HG02943 (cell line): Measurements from ENCODE around the gene MARCHF2.
A peak's percentile ranks its signal among the peaks of the same experiment; 100 is the strongest.
"Not testable (repeated sequence)": the region's sequence is repeated elsewhere in the genome, so short reads cannot be mapped to it uniquely, and the experiment has no call there.

Experiments used
- ATAC-seq: cut with Tn5 transposase; IDR thresholded peaks from one replicate; pipeline ENCODE4 v1.9.1; 2021; ENCODE audit warnings: mild to moderate bottlenecking, low read depth, moderate library complexity; ENCODE audit not compliant: unreplicated experiment

Gene MARCHF2

GRCh38 chr19:8412783-8413628 is at the start of gene MARCHF2:
TSS of gene MARCHF2 (plus strand) at chr19:8413305. CDS start at chr19:8421841, 8,536 bp downstream.
- peak; percentile 96 for ATAC-seq

- ATAC-seq, result no peak
Measured at GRCh38 chr19:8363803-8364771, 49.0 kb upstream of the MARCHF2 start, which contains the start of gene ANGPTL4. TSS of gene ANGPTL4 (plus strand) at chr19:8364155. CDS start at chr19:8364322, 167 bp downstream.

GRCh38 chr19:8366121-8366581 is 47.0 kb upstream of the MARCHF2 start:
- ATAC-seq, result no peak

GRCh38 chr19:8366961-8367326 is 46.2 kb upstream of the MARCHF2 start:
- no peak for ATAC-seq

GRCh38 chr19:8367327-8368001 is 45.6 kb upstream of the MARCHF2 start:
- no peak for ATAC-seq

- ATAC-seq, result no peak
Measured at GRCh38 chr19:8370176-8371010, 42.7 kb upstream of the MARCHF2 start.

GRCh38 chr19:8371011-8371804 is 41.9 kb upstream of the MARCHF2 start:
- ATAC-seq, result no peak

GRCh38 chr19:8373867-8374813 is 39.0 kb upstream of the MARCHF2 start:
- no peak for ATAC-seq

GRCh38 chr19:8375766-8376165 is 37.3 kb upstream of the MARCHF2 start:
- ATAC-seq, result not testable (repeated sequence)

- not testable (repeated sequence) for ATAC-seq
Measured at GRCh38 chr19:8376373-8376974, 36.6 kb upstream of the MARCHF2 start.

- ATAC-seq, result no peak
Measured at GRCh38 chr19:8377598-8377997, 35.5 kb upstream of the MARCHF2 start.

GRCh38 chr19:8379156-8379891 is 33.8 kb upstream of the MARCHF2 start:
- ATAC-seq, result not testable (repeated sequence)

- ATAC-seq, result not testable (repeated sequence)
Measured at GRCh38 chr19:8384569-8384968, 28.5 kb upstream of the MARCHF2 start.

GRCh38 chr19:8385103-8385502 is 28.0 kb upstream of the MARCHF2 start:
- not testable (repeated sequence) for ATAC-seq

GRCh38 chr19:8385566-8385965 is 27.5 kb upstream of the MARCHF2 start:
- ATAC-seq, result not testable (repeated sequence)

GRCh38 chr19:8386419-8386818 is 26.7 kb upstream of the MARCHF2 start:
- ATAC-seq, result not testable (repeated sequence)
